ENCODE results near the gene LTBP1.

Gene LTBP1

GRCh38 chr2:33195891-33196290 is 249.1 kb downstream of the LTBP1 start:
- H3K4me3 ChIP-seq (IDR thresholded peaks at IDR 0.05; ENCODE audit: insufficient read depth, low read depth, low read length), result no peak overlapping the region
- H4K20me1 ChIP-seq (ENCODE audit: insufficient read depth), result no peaks in the 10 kb centered on the region
- H3K27me3 ChIP-seq (ENCODE audit: insufficient read depth, low read depth), result no peaks in the 10 kb centered on the region
- no peak for TF ChIP-seq CTCF (conservative IDR thresholded peaks at IDR 0.05; ENCODE audit: low read depth, low read length)
- H3K79me2 ChIP-seq (ENCODE audit: insufficient read depth, low read depth), result no peaks in the 10 kb centered on the region
- H2AFZ ChIP-seq (ENCODE audit: low read depth), result no peak overlapping the region
- H3K4me2 ChIP-seq, result no peak overlapping the region
- no peaks in the 10 kb centered on the region for H3K36me3 ChIP-seq (ENCODE audit: insufficient read depth)
- no peak overlapping the region for H3K27ac ChIP-seq
- peaks cover 4% of the 10 kb centered on the region for H3K4me1 ChIP-seq (ENCODE audit: low read depth, poor library complexity, severe bottlenecking)
- no peak overlapping the region for H3K9ac ChIP-seq

GRCh38 chr2:33196700-33197099 is 249.9 kb downstream of the LTBP1 start:
- Histone ChIP-seq H3K36me3 (ENCODE audit: insufficient read depth) (no peaks in the 10 kb centered on the region), H4K20me1 (ENCODE audit: insufficient read depth) (no peaks in the 10 kb centered on the region), H3K9ac (no peak overlapping the region), H3K27me3 (ENCODE audit: insufficient read depth, low read depth) (no peaks in the 10 kb centered on the region), H2AFZ (ENCODE audit: low read depth) (no peak overlapping the region), H3K27ac (no peak overlapping the region), H3K4me3 (IDR thresholded peaks at IDR 0.05; ENCODE audit: insufficient read depth, low read depth, low read length) (no peak overlapping the region), H3K79me2 (ENCODE audit: insufficient read depth, low read depth) (no peaks in the 10 kb centered on the region), H3K4me1 (ENCODE audit: low read depth, poor library complexity, severe bottlenecking) (peaks cover 4% of the 10 kb centered on the region), H3K4me2 (no peak overlapping the region)
- no peak for TF ChIP-seq CTCF (conservative IDR thresholded peaks at IDR 0.05; ENCODE audit: low read depth, low read length)

GRCh38 chr2:33197198-33197938 is 250.6 kb downstream of the LTBP1 start:
- Histone ChIP-seq H3K27ac (no peak overlapping the region), H3K27me3 (ENCODE audit: insufficient read depth, low read depth) (no peaks in the 10 kb centered on the region), H3K36me3 (ENCODE audit: insufficient read depth) (no peaks in the 10 kb centered on the region), H4K20me1 (ENCODE audit: insufficient read depth) (no peaks in the 10 kb centered on the region), H3K4me2 (no peak overlapping the region), H3K4me3 (IDR thresholded peaks at IDR 0.05; ENCODE audit: insufficient read depth, low read depth, low read length) (no peak overlapping the region), H3K4me1 (ENCODE audit: low read depth, poor library complexity, severe bottlenecking) (peaks cover 4% of the 10 kb centered on the region), H2AFZ (ENCODE audit: low read depth) (no peak overlapping the region), H3K9ac (no peak overlapping the region), H3K79me2 (ENCODE audit: insufficient read depth, low read depth) (no peaks in the 10 kb centered on the region)
- no peak for TF ChIP-seq CTCF (conservative IDR thresholded peaks at IDR 0.05; ENCODE audit: low read depth, low read length)

- no peaks in the 10 kb centered on the region for H3K79me2 ChIP-seq (ENCODE audit: insufficient read depth, low read depth)
- no peak overlapping the region for H3K9ac ChIP-seq
- H3K4me2 ChIP-seq, result no peak overlapping the region
- no peaks in the 10 kb centered on the region for H3K27me3 ChIP-seq (ENCODE audit: insufficient read depth, low read depth)
- no peak overlapping the region for H3K4me3 ChIP-seq (IDR thresholded peaks at IDR 0.05; ENCODE audit: insufficient read depth, low read depth, low read length)
- H3K36me3 ChIP-seq (ENCODE audit: insufficient read depth), result no peaks in the 10 kb centered on the region
- TF ChIP-seq CTCF (conservative IDR thresholded peaks at IDR 0.05; ENCODE audit: low read depth, low read length), result no peak
- no peak overlapping the region for H3K27ac ChIP-seq
- no peaks in the 10 kb centered on the region for H4K20me1 ChIP-seq (ENCODE audit: insufficient read depth)
- peaks cover 18% of the 10 kb centered on the region for H3K4me1 ChIP-seq (ENCODE audit: low read depth, poor library complexity, severe bottlenecking)
- no peak overlapping the region for H2AFZ ChIP-seq (ENCODE audit: low read depth)
Measured at GRCh38 chr2:33202641-33203522, 256.1 kb downstream of the LTBP1 start.

All from KMS-11 (cell line).